Endothelial cell of umbilical vein (primary cell): ENCODE results near the gene ZDHHC14.

Experiments
- TF ChIP-seq, protein P1 (sequence below), 2 donors: IDR thresholded peaks; 1 replicate in 1 of 2; 2 replicates in 1 of 2; pipeline ENCODE4 v1.5.1; 2011; ENCODE audit warnings: low read length in 2 of 2, mild to moderate bottlenecking in 2 of 2, moderate library complexity in 2 of 2, control low read depth in 1 of 2, inconsistent platforms in 1 of 2, low read depth in 1 of 2; ENCODE audit not compliant: insufficient read depth in 1 of 2; ENCODE audit errors: extremely low read depth in 1 of 2
- TF ChIP-seq, protein P2 (sequence below): IDR thresholded peaks from 2 replicates; pipeline ENCODE4 v1.6.1; 2011; ENCODE audit not compliant: insufficient read depth, insufficient read length

GRCh38 chr6:157592541-157592940, 211.6 kb downstream of the ZDHHC14 start:
- TF ChIP-seq, protein P1, sequence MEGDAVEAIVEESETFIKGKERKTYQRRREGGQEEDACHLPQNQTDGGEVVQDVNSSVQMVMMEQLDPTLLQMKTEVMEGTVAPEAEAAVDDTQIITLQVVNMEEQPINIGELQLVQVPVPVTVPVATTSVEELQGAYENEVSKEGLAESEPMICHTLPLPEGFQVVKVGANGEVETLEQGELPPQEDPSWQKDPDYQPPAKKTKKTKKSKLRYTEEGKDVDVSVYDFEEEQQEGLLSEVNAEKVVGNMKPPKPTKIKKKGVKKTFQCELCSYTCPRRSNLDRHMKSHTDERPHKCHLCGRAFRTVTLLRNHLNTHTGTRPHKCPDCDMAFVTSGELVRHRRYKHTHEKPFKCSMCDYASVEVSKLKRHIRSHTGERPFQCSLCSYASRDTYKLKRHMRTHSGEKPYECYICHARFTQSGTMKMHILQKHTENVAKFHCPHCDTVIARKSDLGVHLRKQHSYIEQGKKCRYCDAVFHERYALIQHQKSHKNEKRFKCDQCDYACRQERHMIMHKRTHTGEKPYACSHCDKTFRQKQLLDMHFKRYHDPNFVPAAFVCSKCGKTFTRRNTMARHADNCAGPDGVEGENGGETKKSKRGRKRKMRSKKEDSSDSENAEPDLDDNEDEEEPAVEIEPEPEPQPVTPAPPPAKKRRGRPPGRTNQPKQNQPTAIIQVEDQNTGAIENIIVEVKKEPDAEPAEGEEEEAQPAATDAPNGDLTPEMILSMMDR (IDR thresholded peaks at IDR 0.05; ENCODE audit: extremely low read depth in 1 of 2, insufficient read depth in 1 of 2, low read depth in 1 of 2, low read length in 2 of 2): no peak
- TF ChIP-seq, protein P2, sequence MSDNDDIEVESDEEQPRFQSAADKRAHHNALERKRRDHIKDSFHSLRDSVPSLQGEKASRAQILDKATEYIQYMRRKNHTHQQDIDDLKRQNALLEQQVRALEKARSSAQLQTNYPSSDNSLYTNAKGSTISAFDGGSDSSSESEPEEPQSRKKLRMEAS: no peak
